Endothelial cell of umbilical vein (primary cell): ENCODE data around the gene DDAH2. TPM values are rescaled to one million over a fixed set of nuclear protein-coding genes. Genes with fewer than 3 reads are reported as not detected.

Experiments
- BruUV-seq: library from RNA; stranded (reverse); fragments of 400-500 nt; replicated peaks from 2 replicates; lab custom pipeline; 2021; lab: Mats Ljungman, UMichigan
- CTCF ChIA-PET: fragments of 300-600, 350-600 bp; sonication (Branson Sonifier 250); formaldehyde crosslinking; loops from one replicate; lab custom pipeline; 2021; ENCODE audit warnings: antibody characterized with exemption, inconsistent platforms; lab: Charles Lee
- POLR2A ChIA-PET: fragments of 300-600, 350-600 bp; sonication (Branson Sonifier 250); formaldehyde crosslinking; loops from one replicate; lab custom pipeline; 2021; ENCODE audit warnings: antibody characterized with exemption, inconsistent platforms; lab: Charles Lee
- DNase-seq: peaks from one replicate; pipeline ENCODE4 v3.0.0-alpha.2; 2011; ENCODE audit warnings: low read depth, low spot score
- FAIRE-seq: peaks from 2 replicates; lab custom pipeline; 2011; peaks lifted over from hg19 to GRCh38; lab: Jason Lieb, UNC
- H2AFZ ChIP-seq: 2 replicates; pipeline ENCODE4 v1.6.0; 2012; ENCODE audit warnings: low read depth, low read length, control low read depth, inconsistent platforms
- H3K27ac ChIP-seq: 2 replicates; pipeline ENCODE4 v1.5.1; 2011; ENCODE audit warnings: low read depth, mild to moderate bottlenecking, control low read depth, low read length, moderate library complexity; ENCODE audit not compliant: insufficient read depth
- H3K27me3 ChIP-seq, 2 experiments: 2 replicates each; pipeline versions ENCODE4 v1.6.0 to v1.6.1; 2011; ENCODE audit warnings: low read length in 2 of 2, mixed read lengths in 1 of 2; ENCODE audit not compliant: control insufficient read depth in 2 of 2, insufficient read depth in 2 of 2
- H3K36me3 ChIP-seq, 2 experiments: 2 replicates in 1 of 2; 3 replicates in 1 of 2; pipeline ENCODE4 v1.5.1; 2011; ENCODE audit warnings: low read length in 2 of 2, mild to moderate bottlenecking in 1 of 2, moderate library complexity in 1 of 2; ENCODE audit not compliant: control insufficient read depth in 2 of 2, insufficient read depth in 2 of 2; ENCODE audit errors: extremely low read depth in 1 of 2
- H3K4me1 ChIP-seq: 3 replicates; pipeline ENCODE4 v1.5.1; 2011; ENCODE audit warnings: mild to moderate bottlenecking, low read length; ENCODE audit not compliant: control insufficient read depth, insufficient read depth; ENCODE audit errors: extremely low read depth
- H3K4me2 ChIP-seq: 2 replicates; pipeline ENCODE4 v1.6.1; 2011; ENCODE audit warnings: low read length, control low read depth, mixed read lengths; ENCODE audit not compliant: insufficient read depth
- H3K4me3 ChIP-seq, 3 experiments: fragments of 200-600 bp in 1 of 3; sonication (generic), shearing (Covaris generic) in 1 of 3; replicated peaks in 1 of 3; 2 replicates each; pipeline ENCODE4 v1.5.1; 2011 to 2016; ENCODE audit warnings: control low read depth in 3 of 3, low read length in 3 of 3, mild to moderate bottlenecking in 2 of 3, inconsistent platforms in 1 of 3, low read depth in 1 of 3, moderate library complexity in 1 of 3; ENCODE audit not compliant: insufficient read depth in 1 of 3
- H3K79me2 ChIP-seq: 2 replicates; pipeline ENCODE4 v1.6.0; 2012; ENCODE audit warnings: low read length, inconsistent platforms; ENCODE audit not compliant: control insufficient read depth, insufficient read depth
- H3K9ac ChIP-seq: replicated peaks from 2 replicates; pipeline ENCODE3; 2011; ENCODE audit warnings: low read length, control low read depth; ENCODE audit not compliant: insufficient read depth; ENCODE audit errors: extremely low read depth
- H3K9me1 ChIP-seq: replicated peaks from 3 replicates; pipeline ENCODE4 v1.6.0; 2011; ENCODE audit warnings: mild to moderate bottlenecking, low read length; ENCODE audit not compliant: control insufficient read depth, insufficient read depth; ENCODE audit errors: extremely low read depth
- H3K9me3 ChIP-seq: replicated peaks from 2 replicates; pipeline ENCODE4 v1.5.1; 2012; ENCODE audit warnings: low read length, inconsistent platforms; ENCODE audit not compliant: control insufficient read depth, insufficient read depth
- H4K20me1 ChIP-seq: replicated peaks from 2 replicates; pipeline ENCODE3; 2011; ENCODE audit warnings: mild to moderate bottlenecking, low read length; ENCODE audit not compliant: control insufficient read depth, insufficient read depth; ENCODE audit errors: extremely low read depth
- EZH2 ChIP-seq: IDR thresholded peaks from 2 replicates; pipeline ENCODE4 v1.6.1; 2012; ENCODE audit warnings: borderline replicate concordance, low read depth, mild to moderate bottlenecking, moderate library complexity, low read length, inconsistent platforms; ENCODE audit not compliant: severe bottlenecking
- FOS ChIP-seq: IDR thresholded peaks from 2 replicates; pipeline ENCODE4 v1.6.1; 2011; ENCODE audit warnings: mild to moderate bottlenecking, low read length, moderate library complexity, borderline replicate concordance; ENCODE audit not compliant: insufficient read depth
- GATA2 ChIP-seq: IDR thresholded peaks from 2 replicates; pipeline ENCODE4 v1.7.0; 2011; ENCODE audit warnings: low read depth, mild to moderate bottlenecking, moderate library complexity, mixed read lengths, low read length; ENCODE audit not compliant: insufficient read length, insufficient read depth
- JUN ChIP-seq: IDR thresholded peaks from 2 replicates; pipeline ENCODE4 v1.6.1; 2011; ENCODE audit warnings: borderline replicate concordance, low read depth; ENCODE audit not compliant: insufficient read length, insufficient read depth
- MYC ChIP-seq: IDR thresholded peaks from one replicate; pipeline ENCODE4 v1.6.1; 2011; ENCODE audit warnings: mild to moderate bottlenecking, low read depth, low read length
- POLR2A ChIP-seq: IDR thresholded peaks from 2 replicates; pipeline ENCODE4 v1.6.1; 2012; ENCODE audit warnings: low read depth, mild to moderate bottlenecking, control low read depth, low read length
- POLR2AphosphoS5 ChIP-seq: IDR thresholded peaks from 2 replicates; pipeline ENCODE4 v1.6.1; 2012; ENCODE audit warnings: low read depth, mild to moderate bottlenecking, control low read depth, low read length, moderate library complexity; ENCODE audit not compliant: insufficient read depth
- dilution Hi-C: fragments of 300-500 bp; cut with MboI; formaldehyde crosslinking; loops from one replicate; pipeline ENCODE4 v1.15.0; 2019; ENCODE audit warnings: low sequenced_read_pairs; ENCODE audit not compliant: extremely low pct_ligation_motif_present
- intact Hi-C: fragments of 100-400 bp; cut with micrococcal nuclease; formaldehyde crosslinking; loops from one replicate; pipeline ENCODE4 v1.10.0; 2022
- polyA plus RNA-seq, 4 experiments: library from polyadenylated mRNA; depleted of rRNA in 3 of 4; stranded (reverse) in 3 of 4; unstranded in 1 of 4; fragments of >200 nt; gene quantifications; 2 replicates each; pipeline versions ENCODE4 v1.2.1 to v1.2.3, GENCODE V29; 2011 to 2012; ENCODE audit warnings: missing spikeins in 1 of 4
- total RNA-seq: library from RNA; stranded (reverse); gene quantifications from 2 replicates; pipeline ENCODE4 v1.2.3, GENCODE V29; 2021
- TF ChIP-seq, protein P1 (sequence below): IDR thresholded peaks from 2 replicates; pipeline ENCODE4 v1.6.1; 2011; ENCODE audit not compliant: insufficient read depth, insufficient read length
- TF ChIP-seq, protein P2 (sequence below), 2 donors: IDR thresholded peaks; 1 replicate in 1 of 2; 2 replicates in 1 of 2; pipeline ENCODE4 v1.5.1; 2011; ENCODE audit warnings: low read length in 2 of 2, mild to moderate bottlenecking in 2 of 2, moderate library complexity in 2 of 2, control low read depth in 1 of 2, inconsistent platforms in 1 of 2, low read depth in 1 of 2; ENCODE audit not compliant: insufficient read depth in 1 of 2; ENCODE audit errors: extremely low read depth in 1 of 2

The DDAH2 gene
- total and polyA plus RNA-seq, 2 donors (not counting 3 experiments of a cell fraction or from before 2014, with no cell fraction given), result 109 to 176 TPM

DNA sequence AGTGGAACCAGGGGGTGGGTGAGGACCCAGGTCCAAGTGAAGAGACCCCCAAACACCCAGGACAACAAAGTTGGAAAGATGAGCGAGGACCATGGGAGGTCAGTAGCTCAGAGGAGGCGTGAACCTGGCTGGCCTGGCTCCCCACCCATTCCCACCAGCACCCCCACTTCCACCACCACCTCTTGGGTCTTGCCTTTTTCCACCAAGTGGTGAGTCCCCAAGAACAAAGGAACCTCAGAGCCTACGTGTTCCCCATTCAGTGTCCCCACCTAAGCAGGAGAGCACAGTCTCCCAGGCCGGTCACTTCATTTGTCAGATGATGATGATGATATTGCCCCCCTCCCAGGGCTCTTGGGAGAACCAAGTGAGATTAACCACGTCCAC is 48.6 kb upstream of the DDAH2 start:
- no TSS peak for BruUV-seq
- ChIA-PET POLR2A (interaction anchor here (0.8 kb wide), 1 partner anchor 50 kb away, joined by 3 read pairs; the partner anchor contains the start of gene HSPA1B), CTCF (interaction anchor here (0.7 to 2.0 kb wide), 7 partner anchors 8 to 54 kb away, joined by 3 to 10 read pairs (median 4); partner anchors contain the start of genes HSPA1A and HSPA1L)
- Histone ChIP-seq H3K36me3 (peaks cover 3 to 31% of the 10 kb centered on the region in 2 experiments), H3K79me2 (no peaks in the 10 kb centered on the region), H3K4me2 (no peak overlapping the region), H2AFZ (no peak overlapping the region), H3K9me3 (no peaks in the 10 kb centered on the region), H3K4me3 (no peak overlapping the region), H4K20me1 (no peaks in the 10 kb centered on the region), H3K4me1 (peaks cover 4% of the 10 kb centered on the region), H3K27ac (no peak overlapping the region), H3K27me3 (no peaks in the 10 kb centered on the region), H3K9me1 (no peaks in the 10 kb centered on the region), H3K9ac (no peak overlapping the region)
- TF ChIP-seq GATA2 (no peak), POLR2AphosphoS5 (no peak), EZH2 (no peak), POLR2A (no peak), FOS (no peak), MYC (no peak), JUN (no peak)
- TF ChIP-seq, protein P1, sequence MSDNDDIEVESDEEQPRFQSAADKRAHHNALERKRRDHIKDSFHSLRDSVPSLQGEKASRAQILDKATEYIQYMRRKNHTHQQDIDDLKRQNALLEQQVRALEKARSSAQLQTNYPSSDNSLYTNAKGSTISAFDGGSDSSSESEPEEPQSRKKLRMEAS, result no peak
- TF ChIP-seq, protein P2, sequence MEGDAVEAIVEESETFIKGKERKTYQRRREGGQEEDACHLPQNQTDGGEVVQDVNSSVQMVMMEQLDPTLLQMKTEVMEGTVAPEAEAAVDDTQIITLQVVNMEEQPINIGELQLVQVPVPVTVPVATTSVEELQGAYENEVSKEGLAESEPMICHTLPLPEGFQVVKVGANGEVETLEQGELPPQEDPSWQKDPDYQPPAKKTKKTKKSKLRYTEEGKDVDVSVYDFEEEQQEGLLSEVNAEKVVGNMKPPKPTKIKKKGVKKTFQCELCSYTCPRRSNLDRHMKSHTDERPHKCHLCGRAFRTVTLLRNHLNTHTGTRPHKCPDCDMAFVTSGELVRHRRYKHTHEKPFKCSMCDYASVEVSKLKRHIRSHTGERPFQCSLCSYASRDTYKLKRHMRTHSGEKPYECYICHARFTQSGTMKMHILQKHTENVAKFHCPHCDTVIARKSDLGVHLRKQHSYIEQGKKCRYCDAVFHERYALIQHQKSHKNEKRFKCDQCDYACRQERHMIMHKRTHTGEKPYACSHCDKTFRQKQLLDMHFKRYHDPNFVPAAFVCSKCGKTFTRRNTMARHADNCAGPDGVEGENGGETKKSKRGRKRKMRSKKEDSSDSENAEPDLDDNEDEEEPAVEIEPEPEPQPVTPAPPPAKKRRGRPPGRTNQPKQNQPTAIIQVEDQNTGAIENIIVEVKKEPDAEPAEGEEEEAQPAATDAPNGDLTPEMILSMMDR (IDR thresholded peaks at IDR 0.05; ENCODE audit: extremely low read depth in 1 of 2, insufficient read depth in 1 of 2, low read depth in 1 of 2, low read length in 2 of 2), result no peak
- DNase-seq (no peak), FAIRE-seq (no peak)
- dilution Hi-C loops (no loop called here), intact Hi-C loops (no loop called here)
